CD4-positive, alpha-beta T cell treated with Interleukin-6 for 4 hours (primary cell): ENCODE data around the gene NIPBL.
A peak's percentile ranks its signal among the peaks of the same experiment; 100 is the strongest.

ENCODE experiments used
- DNase-seq: peaks from one replicate; pipeline ENCODE4 v3.0.0-alpha.2; 2020; ENCODE audit warnings: mixed read lengths

NIPBL gene

DNA sequence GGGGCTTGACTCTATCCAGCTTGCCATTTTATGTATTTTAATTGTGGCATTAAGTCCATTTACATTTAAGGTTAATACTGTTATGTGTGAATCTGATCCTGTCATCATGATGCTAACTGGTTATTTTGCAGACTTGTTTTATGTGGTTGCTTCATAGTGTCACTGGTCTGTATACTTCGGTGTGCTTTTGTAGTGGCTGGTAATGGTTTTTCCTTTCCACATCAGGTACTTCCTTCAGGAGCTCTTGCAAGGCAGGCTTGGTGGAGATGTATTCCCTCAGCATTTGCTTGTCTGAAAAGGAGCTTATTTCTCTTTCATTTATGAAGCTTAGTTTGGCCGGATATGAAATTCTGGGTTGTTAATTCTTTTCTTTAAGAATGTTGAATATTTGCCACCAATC, 226.7 kb downstream of the NIPBL start:
- no peak for DNase-seq

DNA sequence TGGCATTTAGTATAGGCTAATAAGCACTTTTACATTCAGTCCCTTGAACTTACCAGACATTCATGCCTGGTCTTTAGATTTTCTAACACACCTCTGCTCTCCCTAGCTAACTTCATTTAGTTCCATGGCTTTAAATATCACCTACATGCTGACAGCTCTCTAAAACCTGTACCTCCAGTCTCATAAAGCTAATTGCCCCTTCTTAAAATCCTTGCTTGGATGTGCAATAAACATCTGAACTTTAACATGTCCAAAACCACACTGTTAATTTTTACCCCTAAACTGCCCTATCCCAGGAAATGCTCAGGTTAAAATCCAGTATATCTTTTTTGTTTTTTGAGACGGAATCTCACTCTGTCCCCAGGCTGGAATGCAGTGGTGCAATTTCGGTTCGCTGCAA, 232.8 kb downstream of the NIPBL start:
- no peak for DNase-seq

DNA sequence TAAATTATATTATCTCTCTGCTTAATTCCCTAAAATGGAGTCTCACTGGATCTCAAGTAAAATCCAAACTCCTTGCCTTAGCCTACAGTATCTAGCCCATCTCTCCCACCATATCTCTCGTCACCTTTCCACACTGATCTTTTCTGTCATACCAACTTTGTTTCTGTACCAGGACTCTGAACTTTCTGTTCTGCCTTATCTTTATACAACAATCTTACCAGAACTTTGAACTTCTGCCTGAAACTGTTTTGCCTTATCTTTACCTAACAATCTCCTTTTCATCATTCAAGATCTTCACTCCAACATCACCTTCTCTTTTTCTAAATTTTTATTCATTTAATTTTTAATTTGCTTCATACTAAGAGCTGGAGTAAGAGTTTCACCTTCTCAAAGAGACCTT, 233.6 kb downstream of the NIPBL start:
- no peak for DNase-seq

DNA sequence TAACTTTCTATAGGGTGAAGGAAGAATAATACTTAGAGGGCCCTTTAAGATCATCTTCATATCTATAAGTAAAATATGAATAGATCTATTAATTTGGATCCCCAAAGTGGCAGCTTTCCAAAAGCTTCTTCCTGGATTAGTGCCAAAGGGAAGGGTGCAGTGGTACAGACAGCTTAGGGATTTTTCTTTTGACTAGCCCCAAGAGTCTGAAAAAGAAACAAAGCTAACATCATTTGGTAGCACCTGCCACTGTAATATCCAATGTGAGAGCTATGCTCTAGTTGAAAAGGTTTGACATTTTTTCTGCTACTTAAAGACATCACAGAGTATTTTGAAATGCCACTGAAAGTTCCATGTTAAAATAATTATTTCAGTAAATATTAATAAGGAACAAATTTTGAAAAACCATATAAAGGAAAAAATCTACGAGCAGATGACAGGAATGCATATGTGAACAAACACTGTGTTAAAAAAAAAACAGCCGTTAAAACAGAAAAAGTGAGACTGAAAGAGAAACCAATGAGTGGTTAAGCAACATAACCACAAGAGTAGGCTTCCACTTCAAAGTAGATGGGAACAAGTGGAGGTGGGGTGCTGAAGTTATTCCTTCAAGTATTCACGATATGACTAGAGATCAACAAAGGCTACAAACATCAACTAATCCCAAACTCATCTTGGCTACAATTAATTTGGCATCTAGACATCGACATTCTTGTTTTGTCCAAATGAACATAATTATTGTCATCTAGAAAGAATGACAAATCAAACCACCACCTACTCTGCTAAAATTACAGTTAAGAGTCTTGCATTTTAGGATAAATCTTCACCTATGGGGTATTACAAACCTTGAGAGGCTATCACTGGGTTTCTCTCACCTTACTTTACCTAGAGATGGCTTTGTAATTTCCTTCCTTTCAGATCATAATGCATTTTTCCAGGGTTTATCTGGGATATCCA, 235.1 kb downstream of the NIPBL start:
- DNase-seq = peak; percentile 23

DNA sequence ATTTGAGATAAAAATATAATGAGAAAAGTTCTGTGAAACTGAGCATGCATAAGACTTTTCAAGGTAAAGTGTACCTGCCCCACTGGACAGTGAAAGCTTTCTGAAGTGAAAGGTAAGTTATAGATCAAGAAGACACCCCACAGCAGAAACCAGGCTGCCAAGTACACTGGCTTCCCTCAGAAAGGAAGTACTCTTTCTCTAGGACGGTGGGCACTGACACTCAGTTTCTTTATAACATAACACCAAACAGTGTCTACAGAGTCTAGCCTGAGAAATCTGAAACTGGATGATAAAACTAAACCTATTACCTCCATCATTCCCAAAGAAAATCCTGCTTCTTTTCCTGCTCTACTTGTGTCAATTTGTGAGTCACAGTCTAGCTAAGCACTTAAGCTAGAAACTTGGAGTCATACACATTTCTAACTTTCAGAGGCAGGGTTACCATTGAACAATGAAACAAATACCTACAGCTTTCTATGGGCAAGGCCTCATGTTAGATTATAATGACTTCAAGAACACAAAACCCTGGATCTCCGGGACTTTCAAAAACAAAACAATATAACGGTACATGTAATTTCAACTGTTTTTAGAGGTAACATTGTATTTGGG, 235.9 kb downstream of the NIPBL start:
- DNase-seq = peak; percentile 6
